Measurements from ENCODE around the gene CCDC171. TPM values are rescaled to one million over a fixed set of nuclear protein-coding genes. Genes with fewer than 3 reads are reported as not detected.
"Not testable (repeated sequence)": the region's sequence is repeated elsewhere in the genome, so short reads cannot be mapped to it uniquely, and the experiment has no call there.

The CCDC171 gene
- total RNA-seq, 1 experiment from 2014 or later: 2.4 TPM

DNA sequence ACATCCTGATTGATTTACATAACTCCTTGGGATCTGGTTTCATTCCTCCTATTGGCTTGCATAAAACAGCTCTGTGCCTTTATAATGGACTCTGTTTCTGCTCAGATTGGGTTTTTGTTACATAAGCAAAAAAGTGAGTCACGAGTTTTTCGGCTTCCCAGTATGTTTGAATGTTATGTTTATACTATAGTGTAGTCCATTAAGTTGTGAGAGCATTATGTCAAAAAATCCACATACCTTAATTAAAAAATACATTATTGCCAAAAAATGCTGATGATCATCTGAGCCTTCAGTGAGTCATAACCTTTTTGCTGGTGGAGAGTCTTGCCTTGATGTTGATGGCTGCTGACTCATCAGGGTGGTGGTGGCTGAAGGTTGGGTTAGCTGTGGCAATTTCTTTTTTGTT, 144.6 kb downstream of the CCDC171 start:
- TF ChIP-seq CTCF (conservative IDR thresholded peaks at IDR 0.05): no peak
- Histone ChIP-seq H2AFZ (ENCODE audit: low read length) (no peak overlapping the region), H2AK5ac (ENCODE audit: insufficient read length, low read length) (no peak overlapping the region), H4K8ac (replicated peaks; ENCODE audit: insufficient read length, low read depth, low read length) (no peak overlapping the region), H4K20me1 (ENCODE audit: control insufficient read depth, insufficient read depth, insufficient read length) (no peaks in the 10 kb centered on the region), H3K27me3 (ENCODE audit: insufficient read depth, low read length) (no peaks in the 10 kb centered on the region), H3K23ac (ENCODE audit: insufficient read length, low read depth, low read length) (no peak overlapping the region), H3K14ac (ENCODE audit: insufficient read depth, low read length) (no peak overlapping the region), H3K9me3 (ENCODE audit: control insufficient read depth, low read depth, low read length) (no peaks in the 10 kb centered on the region), H2BK20ac (ENCODE audit: low read depth, low read length, poor library complexity, severe bottlenecking) (no peak overlapping the region), H3K79me2 (ENCODE audit: insufficient read depth, low read length) (no peaks in the 10 kb centered on the region), H2BK120ac (ENCODE audit: low read depth, low read length, poor library complexity, severe bottlenecking) (no peak overlapping the region), H2BK15ac (ENCODE audit: low read depth, low read length) (no peak overlapping the region), H3K4me2 (ENCODE audit: insufficient read depth, insufficient read length, low read length) (no peak overlapping the region), H3T11ph (ENCODE audit: low read length) (no peak overlapping the region), H3K23me2 (ENCODE audit: insufficient read length, low read depth, low read length, poor library complexity, severe bottlenecking) (no peaks in the 10 kb centered on the region), H3K4me1 (ENCODE audit: insufficient read depth, low read length) (no peaks in the 10 kb centered on the region), H2BK5ac (ENCODE audit: insufficient read length, low read length) (no peak overlapping the region), H3K27ac (ENCODE audit: insufficient read length, low read depth, low read length) (no peak overlapping the region), H3K56ac (ENCODE audit: insufficient read length, low read depth, low read length) (no peak overlapping the region), H4K5ac (ENCODE audit: insufficient read length, low read depth, low read length) (no peak overlapping the region), H3K79me1 (ENCODE audit: insufficient read depth, low read depth, low read length, poor library complexity, severe bottlenecking) (no peaks in the 10 kb centered on the region), H4K91ac (ENCODE audit: insufficient read length, low read depth, low read length) (no peak overlapping the region), H3K9ac (ENCODE audit: extremely low read depth, insufficient read length, low read length) (no peak overlapping the region), H3K18ac (ENCODE audit: insufficient read length, low read depth, low read length) (no peak overlapping the region), H3K4ac (ENCODE audit: low read depth, low read length) (no peak overlapping the region), H2BK12ac (ENCODE audit: insufficient read length, low read depth, low read length) (no peak overlapping the region)
- Mint-ChIP-seq H3K36me3 (ENCODE audit: insufficient read depth in 1 of 3, low read depth in 3 of 3) (peaks cover 3 to 19% (median 10%) of the 10 kb centered on the region in 3 experiments; a peak in 5 of 7 replicates), H3K4me3 (no peak overlapping the region), H3K4me1 (no peaks in the 10 kb centered on the region; a peak in 1 of 4 replicates), H3K9me3 (peaks cover 2 to 3% of the 10 kb centered on the region in 2 experiments; a peak in 3 of 5 replicates), H3K27ac (no peak overlapping the region), H3K27me3 (ENCODE audit: low read depth) (no peaks in the 10 kb centered on the region)
- WGBS (ENCODE audit: extremely low coverage, insufficient read length, low lambda C conversion rate): no CpG with 5 or more reads among the region's 2 CpGs
- no peak for DNase-seq

DNA sequence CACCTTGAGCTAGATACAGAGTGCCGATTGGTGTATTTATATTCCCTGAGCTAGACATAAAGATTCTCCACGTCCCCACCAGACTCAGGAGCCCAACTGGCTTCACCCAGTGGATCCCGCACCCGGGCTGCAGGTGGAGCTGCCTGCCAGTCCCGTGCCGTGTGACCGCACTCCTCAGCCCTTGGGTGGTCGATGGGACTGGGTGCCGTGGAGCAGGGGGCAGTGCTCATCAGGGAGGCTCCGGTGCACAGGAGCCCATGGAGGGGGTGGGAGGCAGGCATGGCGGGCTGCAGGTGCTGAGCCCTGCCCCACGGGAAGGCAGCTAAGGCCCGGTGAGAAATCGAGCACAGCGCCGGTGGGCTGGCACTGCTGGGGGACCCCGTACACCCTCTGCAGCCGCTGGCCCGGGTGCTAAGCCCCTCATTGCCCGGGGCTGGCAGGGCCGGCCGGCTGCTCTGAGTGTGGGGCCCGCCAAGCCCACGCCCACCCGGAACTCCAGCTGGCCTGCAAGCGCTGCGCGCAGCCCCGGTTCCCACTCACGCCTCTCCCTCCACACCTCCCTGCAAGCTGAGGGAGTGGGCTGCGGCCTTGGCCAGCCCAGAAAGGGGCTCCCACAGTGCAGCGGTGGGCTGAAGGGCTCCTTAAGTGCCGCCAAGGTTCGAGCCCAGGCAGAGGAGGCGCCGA, 147.2 kb downstream of the CCDC171 start:
- H3K9ac ChIP-seq (ENCODE audit: extremely low read depth, insufficient read length, low read length); H3K27me3 Mint-ChIP-seq (ENCODE audit: low read depth); H3K4me1 ChIP-seq (ENCODE audit: insufficient read depth, low read length); H3K23ac ChIP-seq (ENCODE audit: insufficient read length, low read depth, low read length); H3K79me1 ChIP-seq (ENCODE audit: insufficient read depth, low read depth, low read length, poor library complexity, severe bottlenecking); H3K23me2 ChIP-seq (ENCODE audit: insufficient read length, low read depth, low read length, poor library complexity, severe bottlenecking); H3K4me2 ChIP-seq (ENCODE audit: insufficient read depth, insufficient read length, low read length); DNase-seq; H4K5ac ChIP-seq (ENCODE audit: insufficient read length, low read depth, low read length); H4K20me1 ChIP-seq (ENCODE audit: control insufficient read depth, insufficient read depth, insufficient read length); H2BK5ac ChIP-seq (ENCODE audit: insufficient read length, low read length); H2AK5ac ChIP-seq (ENCODE audit: insufficient read length, low read length); H3K27ac Mint-ChIP-seq; H3K9me3 Mint-ChIP-seq; H2AFZ ChIP-seq (ENCODE audit: low read length); H2BK15ac ChIP-seq (ENCODE audit: low read depth, low read length); H4K8ac ChIP-seq (replicated peaks; ENCODE audit: insufficient read length, low read depth, low read length); H2BK120ac ChIP-seq (ENCODE audit: low read depth, low read length, poor library complexity, severe bottlenecking); H3K4ac ChIP-seq (ENCODE audit: low read depth, low read length); H3K79me2 ChIP-seq (ENCODE audit: insufficient read depth, low read length); H3K4me3 Mint-ChIP-seq; H2BK12ac ChIP-seq (ENCODE audit: insufficient read length, low read depth, low read length); H3K56ac ChIP-seq (ENCODE audit: insufficient read length, low read depth, low read length); H3K4me1 Mint-ChIP-seq; H3K18ac ChIP-seq (ENCODE audit: insufficient read length, low read depth, low read length); H4K91ac ChIP-seq (ENCODE audit: insufficient read length, low read depth, low read length); H3T11ph ChIP-seq (ENCODE audit: low read length); H3K14ac ChIP-seq (ENCODE audit: insufficient read depth, low read length); H3K27ac ChIP-seq (ENCODE audit: insufficient read length, low read depth, low read length); H2BK20ac ChIP-seq (ENCODE audit: low read depth, low read length, poor library complexity, severe bottlenecking); H3K9me3 ChIP-seq (ENCODE audit: control insufficient read depth, low read depth, low read length); H3K27me3 ChIP-seq (ENCODE audit: insufficient read depth, low read length): not testable (repeated sequence)
- peaks cover 3 to 19% (median 10%) of the 10 kb centered on the region in 3 experiments; a peak in 5 of 7 replicates for H3K36me3 Mint-ChIP-seq (ENCODE audit: insufficient read depth in 1 of 3, low read depth in 3 of 3)
- WGBS (ENCODE audit: extremely low coverage, insufficient read length, low lambda C conversion rate): no CpG with 5 or more reads among the region's 36 CpGs

Measured in H9 (cell line).